Activated CD4-positive, alpha-beta T cell treated with anti-CD3 and anti-CD28 coated beads, Interleukin-2, Interleukin-4, amounts not matched to agents 100 ng/mL and 50 ng/mL, durations not matched to agents 16 hours and 8 hours (primary cell): Measurements from ENCODE around the gene TAAR2.
A peak's percentile ranks its signal among the peaks of the same experiment; 100 is the strongest.
"Not testable (repeated sequence)": the region's sequence is repeated elsewhere in the genome, so short reads cannot be mapped to it uniquely, and the experiment has no call there.

Experiments
- DNase-seq: peaks from one replicate; pipeline ENCODE4 v3.0.0-alpha.2; 2020; ENCODE audit warnings: low spot score

The TAAR2 gene

GRCh38 chr6:132612449-132613108 is 11.5 kb downstream of the TAAR2 start:
- DNase-seq = no peak

DNA sequence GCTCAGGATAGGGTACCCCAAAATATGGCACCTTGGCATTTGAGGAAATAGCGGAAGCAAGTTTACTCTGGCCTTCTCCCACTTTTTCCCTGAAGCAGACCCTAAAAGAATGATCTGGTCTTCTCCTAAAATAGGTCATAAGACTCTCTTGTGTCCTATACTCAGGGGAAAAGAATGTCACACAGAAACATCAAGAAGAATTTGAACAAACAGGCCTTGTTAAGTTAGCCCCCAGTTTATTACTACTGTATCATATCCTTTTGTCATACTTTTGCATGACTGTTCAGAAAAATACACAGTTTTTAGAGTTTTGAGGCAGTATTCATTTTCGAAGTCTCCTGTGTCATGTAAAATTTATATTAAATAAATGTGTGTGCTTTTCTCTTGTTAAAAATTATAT is 12.5 kb downstream of the TAAR2 start:
- no peak for DNase-seq

DNA sequence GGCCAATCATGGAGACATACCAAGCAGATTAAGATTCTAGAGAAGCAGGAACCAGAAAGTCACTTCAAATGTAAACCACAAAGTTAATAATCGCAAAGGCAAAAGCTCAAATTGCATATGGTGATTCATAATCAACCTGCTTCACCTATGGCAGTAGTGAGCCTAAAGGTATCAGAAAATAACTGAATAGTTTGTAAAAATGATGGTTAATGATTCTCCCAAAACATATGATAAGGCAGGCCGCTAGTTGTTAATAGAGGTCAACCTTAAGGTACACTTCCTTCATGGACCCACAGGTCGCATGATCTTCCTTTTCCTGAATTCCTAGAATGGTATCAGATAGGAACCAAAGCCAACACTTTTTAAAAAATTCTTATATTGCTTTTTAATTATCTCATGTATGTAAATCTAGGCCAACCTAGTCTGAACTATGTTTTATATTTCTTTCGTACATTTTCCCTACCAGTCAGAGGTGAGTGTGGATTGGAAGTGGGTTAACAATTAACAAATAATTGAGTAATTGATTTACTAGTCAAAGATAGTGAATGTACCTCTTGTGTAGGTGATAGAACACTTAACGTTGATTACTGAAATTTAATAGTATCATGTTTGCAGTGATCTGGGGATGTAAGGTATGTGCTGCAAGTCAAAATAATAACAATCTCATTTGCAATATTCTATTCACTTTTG is 16.4 kb downstream of the TAAR2 start:
- no peak for DNase-seq

DNA sequence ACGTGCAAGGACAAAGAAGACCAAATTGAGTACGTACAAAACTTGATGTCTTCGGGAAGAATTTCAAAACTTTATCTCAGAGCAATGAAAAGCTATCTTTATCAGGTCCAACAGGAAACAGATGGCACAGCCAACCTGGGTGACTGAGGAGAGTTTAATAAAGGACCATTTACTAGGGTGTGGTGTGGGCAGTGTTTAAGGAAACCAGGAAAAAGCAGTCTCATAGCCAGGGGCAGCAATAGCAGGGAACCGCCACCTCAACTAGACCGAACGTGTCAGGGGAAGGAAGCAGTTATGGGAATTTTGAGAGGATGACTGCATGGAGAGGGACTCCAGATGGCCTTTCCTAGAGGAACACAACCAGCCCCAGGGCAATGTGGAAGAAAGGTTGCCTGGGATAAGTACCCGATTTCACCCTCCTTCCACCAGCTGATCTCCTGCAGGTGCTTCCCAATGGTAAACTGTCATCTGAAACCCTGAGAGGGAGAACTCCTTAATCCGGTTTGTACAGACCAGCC is 19.4 kb downstream of the TAAR2 start:
- DNase-seq = no peak

- DNase-seq = not testable (repeated sequence)
Observed at GRCh38 chr6:132600900-132601299, 23.2 kb downstream of the TAAR2 start.

DNA sequence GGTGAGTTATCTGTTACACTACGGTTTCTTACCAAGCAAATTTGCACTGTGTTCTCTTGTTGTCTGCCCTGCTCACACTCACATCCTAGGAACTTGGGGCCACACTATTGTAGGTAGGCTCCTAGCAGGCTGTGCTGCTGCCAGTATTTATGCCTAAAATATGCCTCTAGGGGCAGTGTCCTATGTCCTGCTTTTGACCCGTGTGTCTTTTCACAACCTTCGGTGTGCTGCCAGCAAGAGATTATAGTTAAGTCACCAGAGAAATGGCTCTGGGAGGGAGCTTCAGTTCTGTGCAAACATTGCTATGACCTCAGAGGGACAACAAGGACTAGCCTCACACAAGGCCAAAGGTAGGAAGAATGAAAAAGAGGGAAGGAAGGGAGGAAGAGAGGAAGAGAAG is 25.6 kb downstream of the TAAR2 start:
- peak; percentile 2 for DNase-seq

GRCh38 chr6:132596201-132596600 is 27.9 kb downstream of the TAAR2 start:
- no peak for DNase-seq

- no peak for DNase-seq
Observed at GRCh38 chr6:132592855-132593254, 31.2 kb downstream of the TAAR2 start.

DNA sequence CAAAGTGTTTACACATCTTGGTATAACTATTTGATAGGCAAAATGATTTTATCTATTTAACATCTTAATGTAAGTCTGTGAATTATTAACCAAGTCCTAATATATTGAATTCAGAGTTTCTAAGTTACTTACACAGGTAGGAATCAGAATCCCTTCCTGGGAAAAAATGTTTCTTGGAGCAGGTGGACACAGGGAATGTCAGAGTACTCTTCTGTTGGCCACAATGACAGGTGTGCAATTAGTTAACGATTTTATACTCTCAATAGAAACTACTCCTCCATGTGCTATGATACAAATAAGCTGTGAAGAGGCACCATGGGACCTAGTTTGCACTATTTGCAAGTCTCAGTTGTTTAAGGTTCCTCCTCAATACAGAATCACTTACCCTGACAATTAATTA is 33.7 kb downstream of the TAAR2 start:
- no peak for DNase-seq

GRCh38 chr6:132589454-132589853 is 34.6 kb downstream of the TAAR2 start, which contains the start of gene TAAR5:
TSS of gene TAAR5 (minus strand) at chr6:132589741. CDS start at chr6:132589686, 55 bp downstream.
- no peak for DNase-seq

GRCh38 chr6:132587424-132587823 is 36.7 kb downstream of the TAAR2 start:
- DNase-seq = no peak

- no peak for DNase-seq
Observed at GRCh38 chr6:132584698-132585097, 39.4 kb downstream of the TAAR2 start.

DNA sequence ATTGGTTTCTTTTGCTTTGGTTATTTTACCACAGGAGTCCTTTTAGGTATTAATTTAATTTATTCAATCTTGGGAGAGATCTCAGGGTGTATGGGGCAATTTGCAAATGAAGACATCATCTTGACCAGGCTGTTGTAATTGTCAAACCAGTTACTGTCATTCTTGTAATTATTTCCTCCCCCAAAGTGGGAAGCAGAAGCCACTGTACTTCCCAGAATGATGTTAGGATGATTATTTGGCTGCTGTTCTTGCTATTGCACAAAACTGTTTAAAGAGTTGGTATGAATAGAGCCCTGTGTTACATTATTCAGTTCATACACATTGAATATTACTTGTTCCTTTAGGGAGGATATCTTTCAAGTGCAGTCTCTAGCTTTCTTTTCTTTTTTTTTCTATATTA is 52.3 kb downstream of the TAAR2 start:
- no peak for DNase-seq

GRCh38 chr6:132570221-132570777 is 53.8 kb downstream of the TAAR2 start, which contains the start of gene TAAR6:
TSS of gene TAAR6 (plus strand) at chr6:132570322. CDS start at chr6:132570322, 0 bp downstream.
- DNase-seq = no peak

GRCh38 chr6:132569170-132569569 is 54.9 kb downstream of the TAAR2 start:
- no peak for DNase-seq

- DNase-seq = no peak
Observed at GRCh38 chr6:132568611-132569010, 55.5 kb downstream of the TAAR2 start.

DNA sequence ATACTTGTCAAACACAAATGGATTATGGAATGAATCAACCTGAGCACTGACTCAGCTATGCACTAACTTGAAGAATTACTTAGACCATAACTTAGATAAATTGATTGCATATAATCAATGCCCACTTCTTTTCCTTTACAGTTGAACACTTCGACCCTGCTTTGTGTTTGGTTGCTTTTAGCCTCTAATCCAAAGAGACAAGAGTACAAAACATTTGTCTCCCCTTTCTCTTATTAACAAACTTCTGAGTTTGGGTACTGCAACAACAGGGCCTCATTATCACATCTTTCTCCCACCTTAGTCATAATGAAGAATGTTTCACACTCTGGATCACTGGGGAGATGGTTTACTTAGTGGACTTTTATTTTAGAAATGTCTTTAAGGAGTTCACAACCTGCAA is 56.5 kb downstream of the TAAR2 start:
- DNase-seq = no peak
